Endodermal cell (in vitro differentiated cells): Measurements from ENCODE around the gene DDX10. TPM values are rescaled to one million over a fixed set of nuclear protein-coding genes. Genes with fewer than 3 reads are reported as not detected.

Experiments
- DNase-seq: peaks from one replicate; pipeline ENCODE4 v3.0.0-alpha.2; 2017
- H3K27ac ChIP-seq: 2 replicates; pipeline ENCODE4 v1.5.1; 2013; ENCODE audit warnings: mild to moderate bottlenecking, low read depth, low read length, moderate library complexity
- H3K27me3 ChIP-seq: 2 replicates; pipeline ENCODE4 v1.6.1; 2013; ENCODE audit warnings: mild to moderate bottlenecking, low read length, moderate library complexity; ENCODE audit not compliant: insufficient read depth, control insufficient read depth, poor library complexity, severe bottlenecking
- H3K36me3 ChIP-seq: 2 replicates; pipeline ENCODE4 v1.7.0; 2013; ENCODE audit warnings: mild to moderate bottlenecking, low read length, moderate library complexity; ENCODE audit not compliant: control insufficient read depth, insufficient read depth
- H3K4me1 ChIP-seq: one replicate; pipeline ENCODE4 v1.7.0; 2013; ENCODE audit warnings: low read length; ENCODE audit not compliant: control insufficient read depth, insufficient read depth
- H3K4me3 ChIP-seq: 2 replicates; pipeline ENCODE4 v1.5.1; 2013; ENCODE audit warnings: mild to moderate bottlenecking, low read length, moderate library complexity
- H3K9ac ChIP-seq: 2 replicates; pipeline ENCODE4 v1.6.1; 2013; ENCODE audit warnings: mild to moderate bottlenecking, low read length, moderate library complexity; ENCODE audit not compliant: poor library complexity, severe bottlenecking; ENCODE audit errors: extremely low read depth
- H3K9me3 ChIP-seq: 2 replicates; pipeline ENCODE4 v1.6.1; 2013; ENCODE audit warnings: mild to moderate bottlenecking, low read length, moderate library complexity; ENCODE audit not compliant: control insufficient read depth
- H3K27ac Mint-ChIP-seq: 2 replicates; pipeline ENCODE4 v1.8.0; 2020; ENCODE audit warnings: mixed read lengths
- H3K27me3 Mint-ChIP-seq: 2 replicates; pipeline ENCODE4 v1.8.0; 2021; ENCODE audit warnings: mild to moderate bottlenecking, mixed read lengths; ENCODE audit not compliant: insufficient read depth
- H3K36me3 Mint-ChIP-seq: 2 replicates; pipeline ENCODE4 v1.8.0; 2020; ENCODE audit warnings: low read depth, mixed read lengths
- H3K4me1 Mint-ChIP-seq: 2 replicates; pipeline ENCODE4 v1.8.0; 2020; ENCODE audit warnings: mixed read lengths
- H3K4me3 Mint-ChIP-seq: 2 replicates; pipeline ENCODE4 v1.8.0; 2020; ENCODE audit warnings: mild to moderate bottlenecking, moderate library complexity, mixed read lengths
- H3K9me3 Mint-ChIP-seq: 2 replicates; pipeline ENCODE4 v1.8.0; 2020; ENCODE audit warnings: mild to moderate bottlenecking, mixed read lengths
- WGBS, 2 experiments: methylation state at CpG; one replicate each; pipeline versions ENCODE4 v1.1.5 to v1.1.7; 2013; ENCODE audit warnings: missing lambda C conversion rate in 2 of 2, mixed read lengths in 1 of 2; ENCODE audit not compliant: insufficient coverage in 1 of 2, insufficient read length in 1 of 2; 5-methylcytosine and 5-hydroxymethylcytosine counted together
- total RNA-seq, 2 donors: library from RNA; stranded (reverse); fragmentation: NEBNext Ultra II Directional in 1 of 2; extraction: Animal tissue kit (Norgen Biotek cat#: 25700) in 1 of 2; gene quantifications; 2 replicates in 1 of 2; 3 replicates in 1 of 2; pipeline ENCODE4 v1.2.1, GENCODE V29; 2021
- TF ChIP-seq, protein P1 (sequence below): fragments of 200-600 bp; sonication (generic); conservative IDR thresholded peaks from 2 replicates; pipeline ENCODE4 v1.5.0; 2021; ENCODE audit warnings: antibody characterized with exemption, mild to moderate bottlenecking

The DDX10 gene
- total RNA-seq, 2 donors from 2014 or later = 31.1 to 32.7 TPM

DNA sequence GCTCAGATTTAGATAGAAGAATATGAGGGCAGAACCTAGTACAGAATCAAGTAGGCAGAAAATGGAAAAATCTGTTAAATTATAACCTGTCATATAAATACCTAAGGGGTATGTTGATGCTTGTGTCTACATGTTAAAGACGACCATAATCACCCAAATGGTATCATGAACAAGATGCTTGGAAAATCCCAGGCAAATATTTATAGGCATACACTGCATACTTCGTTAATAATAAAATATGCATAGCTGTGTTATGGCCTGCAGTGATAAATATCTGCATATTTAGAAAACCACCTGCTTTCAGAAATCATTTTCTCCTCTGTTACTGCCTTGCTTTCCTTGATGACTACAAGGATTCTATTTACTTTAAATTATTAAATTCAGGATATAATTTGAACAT, 18.9 kb upstream of the DDX10 start:
- H3K9me3 Mint-ChIP-seq = peaks cover 17% of the 10 kb centered on the region
- no peak overlapping the region for H3K4me3 Mint-ChIP-seq
- TF ChIP-seq, protein P1, sequence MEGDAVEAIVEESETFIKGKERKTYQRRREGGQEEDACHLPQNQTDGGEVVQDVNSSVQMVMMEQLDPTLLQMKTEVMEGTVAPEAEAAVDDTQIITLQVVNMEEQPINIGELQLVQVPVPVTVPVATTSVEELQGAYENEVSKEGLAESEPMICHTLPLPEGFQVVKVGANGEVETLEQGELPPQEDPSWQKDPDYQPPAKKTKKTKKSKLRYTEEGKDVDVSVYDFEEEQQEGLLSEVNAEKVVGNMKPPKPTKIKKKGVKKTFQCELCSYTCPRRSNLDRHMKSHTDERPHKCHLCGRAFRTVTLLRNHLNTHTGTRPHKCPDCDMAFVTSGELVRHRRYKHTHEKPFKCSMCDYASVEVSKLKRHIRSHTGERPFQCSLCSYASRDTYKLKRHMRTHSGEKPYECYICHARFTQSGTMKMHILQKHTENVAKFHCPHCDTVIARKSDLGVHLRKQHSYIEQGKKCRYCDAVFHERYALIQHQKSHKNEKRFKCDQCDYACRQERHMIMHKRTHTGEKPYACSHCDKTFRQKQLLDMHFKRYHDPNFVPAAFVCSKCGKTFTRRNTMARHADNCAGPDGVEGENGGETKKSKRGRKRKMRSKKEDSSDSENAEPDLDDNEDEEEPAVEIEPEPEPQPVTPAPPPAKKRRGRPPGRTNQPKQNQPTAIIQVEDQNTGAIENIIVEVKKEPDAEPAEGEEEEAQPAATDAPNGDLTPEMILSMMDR = no peak
- no peak overlapping the region for H3K27ac Mint-ChIP-seq
- Histone ChIP-seq H3K4me3 (no peak overlapping the region), H3K9ac (no peak overlapping the region), H3K27me3 (no peaks in the 10 kb centered on the region), H3K36me3 (no peaks in the 10 kb centered on the region), H3K27ac (no peak overlapping the region), H3K4me1 (peaks cover 5% of the 10 kb centered on the region), H3K9me3 (peaks cover 23% of the 10 kb centered on the region)
- peaks cover 29% of the 10 kb centered on the region for H3K4me1 Mint-ChIP-seq
- no peaks in the 10 kb centered on the region for H3K27me3 Mint-ChIP-seq
- H3K36me3 Mint-ChIP-seq = no peaks in the 10 kb centered on the region
- DNase-seq = no peak
- no CpG with 5 or more reads among the region's 2 CpGs for WGBS, 2 experiments

- Histone ChIP-seq H3K27ac (no peak overlapping the region), H3K4me1 (peaks cover 5% of the 10 kb centered on the region), H3K4me3 (no peak overlapping the region), H3K9ac (no peak overlapping the region), H3K9me3 (peaks cover 12% of the 10 kb centered on the region), H3K27me3 (no peaks in the 10 kb centered on the region), H3K36me3 (no peaks in the 10 kb centered on the region)
- no peaks in the 10 kb centered on the region for H3K36me3 Mint-ChIP-seq
- TF ChIP-seq, protein P1 = no peak
- peaks cover 24% of the 10 kb centered on the region for H3K4me1 Mint-ChIP-seq
- 96 to 100% methylated on average over 1 to 3 of the region's 3 CpGs for WGBS, 2 experiments
- H3K27me3 Mint-ChIP-seq = no peaks in the 10 kb centered on the region
- H3K4me3 Mint-ChIP-seq = no peak overlapping the region
- peaks cover 4% of the 10 kb centered on the region for H3K9me3 Mint-ChIP-seq
- no peak overlapping the region for H3K27ac Mint-ChIP-seq
- DNase-seq = no peak
Measured at GRCh38 chr11:108647387-108647700, 17.5 kb upstream of the DDX10 start.

GRCh38 chr11:108647701-108648527, 17.0 kb upstream of the DDX10 start:
- H3K27me3 Mint-ChIP-seq = no peaks in the 10 kb centered on the region
- TF ChIP-seq, protein P1 = peak; percentile 94
- H3K4me3 Mint-ChIP-seq = no peak overlapping the region
- no peak overlapping the region for H3K27ac Mint-ChIP-seq
- Histone ChIP-seq H3K4me3 (no peak overlapping the region), H3K27ac (no peak overlapping the region), H3K9ac (no peak overlapping the region), H3K9me3 (peaks cover 7% of the 10 kb centered on the region), H3K36me3 (no peaks in the 10 kb centered on the region), H3K27me3 (no peaks in the 10 kb centered on the region), H3K4me1 (peaks cover 5% of the 10 kb centered on the region)
- H3K4me1 Mint-ChIP-seq = peaks cover 24% of the 10 kb centered on the region
- peak; percentile 90 for DNase-seq
- no peaks in the 10 kb centered on the region for H3K36me3 Mint-ChIP-seq
- 61 to 100% methylated on average over 4 to 9 of the region's 9 CpGs for WGBS, 2 experiments
- H3K9me3 Mint-ChIP-seq = peaks cover 3% of the 10 kb centered on the region
